Epithelial cell of esophagus (primary cell): Measurements from ENCODE around the gene RGS12.

Experiments
- DNase-seq: peaks from one replicate; pipeline ENCODE4 v3.0.0; 2010; ENCODE audit warnings: low read depth
- H3K4me3 ChIP-seq: 2 replicates; pipeline ENCODE4 v1.5.1; 2011; ENCODE audit warnings: mild to moderate bottlenecking, low read length, control low read depth
- CTCF ChIP-seq: IDR thresholded peaks from 2 replicates; pipeline ENCODE4 v1.5.1; 2011; ENCODE audit warnings: low read depth, mild to moderate bottlenecking, low read length, control low read depth, inconsistent platforms; ENCODE audit not compliant: insufficient read depth; ENCODE audit errors: missing control alignments

Gene RGS12

GRCh38 chr4:3321295-3321889 lies 28.6 kb downstream of the RGS12 start:
- no peak for DNase-seq
- H3K4me3 ChIP-seq: no peak overlapping the region
- TF ChIP-seq CTCF: no peak

DNA sequence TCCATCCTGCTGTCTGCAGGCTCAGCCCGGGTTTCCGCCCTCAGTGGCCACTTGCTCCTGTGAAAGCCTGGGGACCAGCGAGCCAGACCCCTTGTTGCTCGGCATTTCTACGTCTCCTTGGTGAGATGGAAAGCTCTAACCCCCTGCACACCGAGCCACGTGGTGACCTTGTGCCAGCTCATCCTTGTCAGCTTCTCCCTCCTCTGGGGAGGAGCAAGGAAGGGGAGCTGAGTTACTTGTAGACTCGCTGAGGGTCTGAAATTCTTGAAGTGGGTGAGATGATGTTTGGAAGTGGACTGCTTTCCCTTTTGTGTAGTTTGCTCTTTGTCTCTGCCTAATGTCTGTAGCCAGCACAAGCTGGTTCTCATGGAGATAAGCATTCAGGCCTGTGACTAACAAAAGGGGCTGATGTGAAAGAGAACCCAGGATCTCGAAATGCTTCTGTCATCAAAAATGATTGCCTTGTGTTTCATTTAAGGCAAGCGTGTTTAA lies 29.3 kb downstream of the RGS12 start:
- no peak for TF ChIP-seq CTCF
- DNase-seq: no peak
- no peak overlapping the region for H3K4me3 ChIP-seq

GRCh38 chr4:3323071-3323481 lies 30.3 kb downstream of the RGS12 start:
- no peak for TF ChIP-seq CTCF
- no peak overlapping the region for H3K4me3 ChIP-seq
- no peak for DNase-seq

DNA sequence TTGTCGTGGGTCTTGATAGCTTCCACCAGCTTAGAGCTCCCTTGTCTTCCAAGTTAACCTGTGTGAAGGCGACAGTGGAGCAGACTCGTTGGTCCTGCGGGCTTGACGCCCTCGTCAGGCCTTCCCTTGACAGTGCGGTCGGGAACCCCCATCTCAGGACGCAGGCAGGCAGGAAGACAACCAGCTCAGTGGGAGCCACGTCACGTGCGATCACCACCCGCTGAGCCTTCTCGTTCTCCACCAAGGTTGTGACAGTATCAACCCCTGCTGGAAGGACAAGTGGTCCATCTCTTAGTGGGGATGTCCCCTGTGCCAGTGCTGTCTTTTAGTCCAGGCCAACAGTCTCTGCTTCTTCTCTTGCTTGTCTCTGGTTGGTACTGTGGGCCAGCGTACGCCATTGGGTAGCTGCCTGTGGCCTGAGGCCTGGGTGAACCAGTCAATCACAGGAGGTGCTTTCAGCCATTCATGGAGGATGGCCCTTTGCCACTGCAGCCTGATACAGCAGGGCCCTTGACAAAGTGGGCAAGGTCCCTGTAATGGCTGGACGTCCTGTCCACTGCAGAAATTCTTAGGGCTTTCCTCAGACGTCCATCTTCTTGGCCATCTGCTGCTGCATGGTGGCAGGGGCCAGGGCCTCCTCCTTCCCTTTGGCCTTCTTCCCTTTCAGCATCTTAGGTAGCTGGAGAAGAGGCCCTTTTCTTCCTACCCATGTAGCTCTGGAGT lies 31.4 kb downstream of the RGS12 start:
- no peak for DNase-seq
- TF ChIP-seq CTCF: no peak
- H3K4me3 ChIP-seq: no peak overlapping the region

GRCh38 chr4:3328814-3329663 lies 36.2 kb downstream of the RGS12 start:
- H3K4me3 ChIP-seq: no peak overlapping the region
- DNase-seq: no peak
- no peak for TF ChIP-seq CTCF

- TF ChIP-seq CTCF: no peak
- DNase-seq: no peak
- no peak overlapping the region for H3K4me3 ChIP-seq
Observed at GRCh38 chr4:3329887-3330286, 37.1 kb downstream of the RGS12 start.
